ENCODE data around the gene GPSM3. TPM values are rescaled to one million over a fixed set of nuclear protein-coding genes. Genes with fewer than 3 reads are reported as not detected.

The GPSM3 gene
- total RNA-seq, 1 donor from 2014 or later: 4.5 TPM

DNA sequence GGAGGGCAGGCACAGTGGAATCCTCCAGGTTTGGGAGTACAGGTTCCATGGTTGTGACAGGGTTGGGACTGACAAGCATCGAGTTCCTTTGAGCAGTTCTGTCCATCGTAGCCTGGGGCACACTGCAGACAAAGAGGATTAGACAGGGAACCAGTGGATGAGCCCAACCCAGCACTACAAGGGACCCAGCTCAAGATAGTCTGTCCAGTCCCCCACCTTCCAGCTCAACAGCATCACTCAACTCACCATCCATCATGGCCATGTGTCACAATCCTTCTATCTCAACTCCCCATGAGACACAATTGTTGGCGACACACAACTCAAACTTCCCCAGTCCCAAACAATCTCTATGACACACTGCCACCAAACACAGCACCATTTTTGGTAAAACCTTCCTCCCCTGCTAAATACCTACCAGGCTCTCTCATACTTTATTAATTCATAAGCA is 11.8 kb upstream of the GPSM3 start:
- DNase-seq (ENCODE audit: low spot score): no peak
- H4K20me1 ChIP-seq (ENCODE audit: low read depth): no peaks in the 10 kb centered on the region
- H3K79me2 ChIP-seq (ENCODE audit: low read depth): no peaks in the 10 kb centered on the region
- peaks cover 8% of the 10 kb centered on the region for H3K9me3 Mint-ChIP-seq
- H3K4me3 Mint-ChIP-seq: peak overlapping the region; percentile 28
- no peak overlapping the region for H3K4me3 ChIP-seq
- H3K9ac ChIP-seq: no peak overlapping the region
- H3K27ac ChIP-seq: no peak overlapping the region
- no peaks in the 10 kb centered on the region for H3K36me3 ChIP-seq
- peaks cover 14% of the 10 kb centered on the region for H3K27me3 Mint-ChIP-seq (ENCODE audit: insufficient read depth, low read depth)
- H3K4me1 Mint-ChIP-seq: peaks cover 37% of the 10 kb centered on the region
- H3K36me3 Mint-ChIP-seq: no peaks in the 10 kb centered on the region
- H3F3A ChIP-seq (ENCODE audit: low read depth): no peaks in the 10 kb centered on the region
- H3K4me2 ChIP-seq: no peak overlapping the region
- TF ChIP-seq, protein P1, sequence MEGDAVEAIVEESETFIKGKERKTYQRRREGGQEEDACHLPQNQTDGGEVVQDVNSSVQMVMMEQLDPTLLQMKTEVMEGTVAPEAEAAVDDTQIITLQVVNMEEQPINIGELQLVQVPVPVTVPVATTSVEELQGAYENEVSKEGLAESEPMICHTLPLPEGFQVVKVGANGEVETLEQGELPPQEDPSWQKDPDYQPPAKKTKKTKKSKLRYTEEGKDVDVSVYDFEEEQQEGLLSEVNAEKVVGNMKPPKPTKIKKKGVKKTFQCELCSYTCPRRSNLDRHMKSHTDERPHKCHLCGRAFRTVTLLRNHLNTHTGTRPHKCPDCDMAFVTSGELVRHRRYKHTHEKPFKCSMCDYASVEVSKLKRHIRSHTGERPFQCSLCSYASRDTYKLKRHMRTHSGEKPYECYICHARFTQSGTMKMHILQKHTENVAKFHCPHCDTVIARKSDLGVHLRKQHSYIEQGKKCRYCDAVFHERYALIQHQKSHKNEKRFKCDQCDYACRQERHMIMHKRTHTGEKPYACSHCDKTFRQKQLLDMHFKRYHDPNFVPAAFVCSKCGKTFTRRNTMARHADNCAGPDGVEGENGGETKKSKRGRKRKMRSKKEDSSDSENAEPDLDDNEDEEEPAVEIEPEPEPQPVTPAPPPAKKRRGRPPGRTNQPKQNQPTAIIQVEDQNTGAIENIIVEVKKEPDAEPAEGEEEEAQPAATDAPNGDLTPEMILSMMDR (IDR thresholded peaks at IDR 0.05): no peak
- TF ChIP-seq EZH2phosphoT487 (IDR thresholded peaks at IDR 0.05) (no peak), EZH2 (IDR thresholded peaks at IDR 0.05) (no peak)
- peaks cover 5% of the 10 kb centered on the region for H3K27me3 ChIP-seq
- H2AFZ ChIP-seq (replicated peaks): no peak overlapping the region
- peaks cover 13% of the 10 kb centered on the region for H3K4me1 ChIP-seq
- no peaks in the 10 kb centered on the region for H3K9me3 ChIP-seq (ENCODE audit: low read depth)
- peak overlapping the region; percentile 42 for H3K27ac Mint-ChIP-seq

DNA sequence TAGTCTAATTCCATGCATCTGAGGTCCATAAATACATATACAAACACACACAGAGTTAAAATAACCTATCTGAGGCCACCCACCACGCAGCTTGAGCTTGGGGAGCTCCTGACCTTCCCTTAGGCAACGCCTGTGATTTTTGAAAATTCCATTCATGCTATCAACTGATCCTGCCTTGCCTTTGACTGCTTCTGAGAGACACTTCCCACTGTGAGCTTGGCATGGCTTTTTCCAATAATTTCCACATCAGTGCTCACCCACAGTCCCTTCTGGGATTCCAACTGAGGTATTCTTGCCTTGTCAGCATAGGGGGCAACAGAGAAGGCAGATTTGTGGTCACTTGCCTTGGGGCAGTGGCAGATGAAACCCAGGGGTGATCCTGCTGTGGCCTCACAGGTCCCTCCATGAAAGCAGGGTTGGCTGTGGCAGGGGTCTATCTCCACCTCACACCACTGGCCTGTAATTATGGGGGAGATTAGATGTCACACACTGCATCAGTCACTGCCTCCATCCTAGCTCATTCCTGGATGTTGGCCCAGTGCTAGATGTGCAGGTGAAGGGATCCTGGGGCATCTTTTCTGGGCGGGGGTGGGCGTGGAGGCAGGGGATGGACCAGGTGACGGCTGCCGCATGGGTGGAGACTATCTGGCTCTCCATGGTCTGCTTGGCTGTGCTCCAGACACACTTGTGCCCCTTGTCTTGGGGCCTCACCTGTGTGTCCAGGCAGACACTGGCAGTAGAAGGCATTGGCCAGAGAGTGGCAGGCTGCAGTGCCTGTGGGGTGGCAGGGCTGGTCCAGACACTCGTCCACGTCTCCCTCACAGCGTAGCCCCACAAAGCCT is 11.2 kb upstream of the GPSM3 start:
- peaks cover 8% of the 10 kb centered on the region for H3K9me3 Mint-ChIP-seq
- H3K27me3 Mint-ChIP-seq (ENCODE audit: insufficient read depth, low read depth): peaks cover 11% of the 10 kb centered on the region
- no peak overlapping the region for H3K4me2 ChIP-seq
- H3K36me3 ChIP-seq: no peaks in the 10 kb centered on the region
- H3F3A ChIP-seq (ENCODE audit: low read depth): no peaks in the 10 kb centered on the region
- H3K79me2 ChIP-seq (ENCODE audit: low read depth): no peaks in the 10 kb centered on the region
- no peaks in the 10 kb centered on the region for H3K36me3 Mint-ChIP-seq
- no peak overlapping the region for H3K27ac ChIP-seq
- no peaks in the 10 kb centered on the region for H4K20me1 ChIP-seq (ENCODE audit: low read depth)
- peaks cover 37% of the 10 kb centered on the region for H3K4me1 Mint-ChIP-seq
- H3K9me3 ChIP-seq (ENCODE audit: low read depth): no peaks in the 10 kb centered on the region
- no peak overlapping the region for H3K9ac ChIP-seq
- peak; percentile 55 for DNase-seq (ENCODE audit: low spot score)
- no peak for TF ChIP-seq EZH2 (IDR thresholded peaks at IDR 0.05)
- no peak for TF ChIP-seq EZH2phosphoT487 (IDR thresholded peaks at IDR 0.05)
- TF ChIP-seq, protein P1 (IDR thresholded peaks at IDR 0.05): no peak
- H2AFZ ChIP-seq (replicated peaks): no peak overlapping the region
- peaks cover 5% of the 10 kb centered on the region for H3K27me3 ChIP-seq
- H3K4me3 Mint-ChIP-seq: peak overlapping the region; percentile 36
- peaks cover 13% of the 10 kb centered on the region for H3K4me1 ChIP-seq
- H3K27ac Mint-ChIP-seq: peak overlapping the region; percentile 97
- H3K4me3 ChIP-seq: no peak overlapping the region

DNA sequence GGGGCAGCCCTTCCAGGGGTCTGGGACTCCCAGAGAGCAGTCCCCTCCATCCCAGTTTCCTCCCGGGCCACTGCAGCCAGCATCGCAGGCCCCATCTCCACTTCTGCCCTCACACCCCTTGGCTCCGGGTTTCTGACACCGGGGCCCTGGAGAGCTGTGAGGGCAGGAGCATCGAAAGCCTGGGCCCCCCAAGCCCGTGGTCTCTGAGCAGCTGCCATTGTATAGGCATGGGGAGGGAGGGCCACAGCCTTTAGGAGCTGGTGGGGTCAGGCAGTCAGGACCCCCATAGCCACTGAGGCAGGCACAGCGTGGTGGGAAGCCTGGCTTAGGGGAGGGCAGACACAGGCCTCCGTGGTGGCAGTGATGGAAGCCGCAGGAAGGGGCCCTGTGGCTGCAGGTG is 9.7 kb upstream of the GPSM3 start:
- peaks cover 14% of the 10 kb centered on the region for H3K4me1 ChIP-seq
- H3K4me2 ChIP-seq: no peak overlapping the region
- H3K4me1 Mint-ChIP-seq: peaks cover 38% of the 10 kb centered on the region
- H3K9me3 Mint-ChIP-seq: peaks cover 8% of the 10 kb centered on the region
- H3K4me3 ChIP-seq: no peak overlapping the region
- no peak overlapping the region for H2AFZ ChIP-seq (replicated peaks)
- H3K36me3 ChIP-seq: no peaks in the 10 kb centered on the region
- no peak for TF ChIP-seq EZH2phosphoT487 (IDR thresholded peaks at IDR 0.05)
- no peak for TF ChIP-seq EZH2 (IDR thresholded peaks at IDR 0.05)
- TF ChIP-seq, protein P1 (IDR thresholded peaks at IDR 0.05): no peak
- H3K79me2 ChIP-seq (ENCODE audit: low read depth): no peaks in the 10 kb centered on the region
- peaks cover 2% of the 10 kb centered on the region for H3F3A ChIP-seq (ENCODE audit: low read depth)
- H3K27me3 Mint-ChIP-seq (ENCODE audit: insufficient read depth, low read depth): peaks cover 8% of the 10 kb centered on the region
- H4K20me1 ChIP-seq (ENCODE audit: low read depth): no peaks in the 10 kb centered on the region
- H3K9ac ChIP-seq: no peak overlapping the region
- H3K4me3 Mint-ChIP-seq: no peak overlapping the region
- H3K9me3 ChIP-seq (ENCODE audit: low read depth): no peaks in the 10 kb centered on the region
- peaks cover 5% of the 10 kb centered on the region for H3K27me3 ChIP-seq
- H3K27ac ChIP-seq: no peak overlapping the region
- H3K36me3 Mint-ChIP-seq: no peaks in the 10 kb centered on the region
- no peak for DNase-seq (ENCODE audit: low spot score)
- H3K27ac Mint-ChIP-seq: no peak overlapping the region

All from neural progenitor cell (in vitro differentiated cells).